H9 (cell line): ENCODE results near the gene LIF. TPM values are rescaled to one million over a fixed set of nuclear protein-coding genes. Genes with fewer than 3 reads are reported as not detected.

Experiments used
- DNase-seq: peaks from one replicate; pipeline ENCODE4 v3.0.0-alpha.2; 2017
- H2AFZ ChIP-seq: one replicate; pipeline ENCODE4 v1.6.1; 2013; ENCODE audit warnings: mild to moderate bottlenecking, low read length, control low read depth, moderate library complexity
- H2AK5ac ChIP-seq: 2 replicates; pipeline ENCODE4 v1.6.1; 2013; ENCODE audit warnings: low read length, control low read depth, mixed read lengths; ENCODE audit not compliant: insufficient read length
- H2BK120ac ChIP-seq: one replicate; pipeline ENCODE4 v1.6.1; 2013; ENCODE audit warnings: low read depth, mild to moderate bottlenecking, low read length, control low read depth, inconsistent platforms; ENCODE audit not compliant: poor library complexity, severe bottlenecking
- H2BK12ac ChIP-seq: 2 replicates; pipeline ENCODE4 v1.6.1; 2013; ENCODE audit warnings: low read length, control low read depth, mixed read lengths, low read depth; ENCODE audit not compliant: insufficient read length
- H2BK15ac ChIP-seq: 2 replicates; pipeline ENCODE4 v1.6.1; 2013; ENCODE audit warnings: low read depth, low read length, control low read depth
- H2BK20ac ChIP-seq: one replicate; pipeline ENCODE4 v1.6.1; 2013; ENCODE audit warnings: low read depth, mild to moderate bottlenecking, low read length, control low read depth, inconsistent platforms; ENCODE audit not compliant: poor library complexity, severe bottlenecking
- H2BK5ac ChIP-seq: 2 replicates; pipeline ENCODE4 v1.6.1; 2013; ENCODE audit warnings: low read length, control low read depth, mixed read lengths; ENCODE audit not compliant: insufficient read length
- H3K14ac ChIP-seq: 2 replicates; pipeline ENCODE4 v1.6.1; 2013; ENCODE audit warnings: low read length, control low read depth; ENCODE audit not compliant: insufficient read depth
- H3K18ac ChIP-seq: 2 replicates; pipeline ENCODE4 v1.6.1; 2013; ENCODE audit warnings: low read depth, mild to moderate bottlenecking, mixed read lengths, low read length, control low read depth; ENCODE audit not compliant: insufficient read length
- H3K23ac ChIP-seq: 2 replicates; pipeline ENCODE4 v1.6.1; 2013; ENCODE audit warnings: low read length, control low read depth, mixed read lengths, low read depth; ENCODE audit not compliant: insufficient read length
- H3K23me2 ChIP-seq: 2 replicates; pipeline ENCODE4 v1.6.1; 2013; ENCODE audit warnings: low read depth, mild to moderate bottlenecking, mixed read lengths, low read length, control low read depth; ENCODE audit not compliant: insufficient read length, poor library complexity, severe bottlenecking
- H3K27ac ChIP-seq: 2 replicates; pipeline ENCODE4 v1.5.1; 2013; ENCODE audit warnings: low read length, control low read depth, mixed read lengths, low read depth; ENCODE audit not compliant: insufficient read length
- H3K27me3 ChIP-seq: 2 replicates; pipeline ENCODE4 v1.6.1; 2013; ENCODE audit warnings: low read length, control low read depth, inconsistent platforms; ENCODE audit not compliant: insufficient read depth
- H3K4ac ChIP-seq: 2 replicates; pipeline ENCODE4 v1.6.1; 2013; ENCODE audit warnings: low read depth, mild to moderate bottlenecking, control low read depth, inconsistent platforms, low read length, moderate library complexity
- H3K4me1 ChIP-seq: 2 replicates; pipeline ENCODE4 v1.6.1; 2013; ENCODE audit warnings: low read length, control low read depth, inconsistent platforms; ENCODE audit not compliant: insufficient read depth
- H3K4me2 ChIP-seq: 2 replicates; pipeline ENCODE4 v1.6.1; 2013; ENCODE audit warnings: low read length, control low read depth, mixed read lengths; ENCODE audit not compliant: insufficient read length, insufficient read depth
- H3K56ac ChIP-seq: 2 replicates; pipeline ENCODE4 v1.6.1; 2013; ENCODE audit warnings: low read depth, mild to moderate bottlenecking, mixed read lengths, low read length, control low read depth; ENCODE audit not compliant: insufficient read length
- H3K79me1 ChIP-seq: 2 replicates; pipeline ENCODE4 v1.6.1; 2013; ENCODE audit warnings: low read depth, mild to moderate bottlenecking, moderate library complexity, low read length, control low read depth, inconsistent platforms; ENCODE audit not compliant: insufficient read depth, poor library complexity, severe bottlenecking
- H3K79me2 ChIP-seq: 2 replicates; pipeline ENCODE4 v1.6.1; 2013; ENCODE audit warnings: low read length, control low read depth, inconsistent platforms; ENCODE audit not compliant: insufficient read depth
- H3K9ac ChIP-seq: 2 replicates; pipeline ENCODE4 v1.6.1; 2013; ENCODE audit warnings: low read length, control low read depth, mixed read lengths; ENCODE audit not compliant: insufficient read length; ENCODE audit errors: extremely low read depth
- H3K9me3 ChIP-seq: one replicate; pipeline ENCODE4 v1.6.1; 2013; ENCODE audit warnings: low read depth, low read length, inconsistent platforms; ENCODE audit not compliant: control insufficient read depth
- H3T11ph ChIP-seq: one replicate; pipeline ENCODE4 v1.6.1; 2013; ENCODE audit warnings: mild to moderate bottlenecking, low read length, control low read depth, inconsistent platforms
- H4K20me1 ChIP-seq: one replicate; pipeline ENCODE4 v1.6.1; 2013; ENCODE audit not compliant: control insufficient read depth, insufficient read length, insufficient read depth
- H4K5ac ChIP-seq: 2 replicates; pipeline ENCODE4 v1.6.1; 2013; ENCODE audit warnings: low read depth, mild to moderate bottlenecking, mixed read lengths, low read length, control low read depth; ENCODE audit not compliant: insufficient read length
- H4K8ac ChIP-seq: replicated peaks from 2 replicates; pipeline ENCODE4 v1.6.1; 2013; ENCODE audit warnings: low read length, control low read depth, mixed read lengths, low read depth; ENCODE audit not compliant: insufficient read length
- H4K91ac ChIP-seq: 2 replicates; pipeline ENCODE4 v1.6.1; 2013; ENCODE audit warnings: low read depth, mild to moderate bottlenecking, moderate library complexity, mixed read lengths, low read length, control low read depth; ENCODE audit not compliant: insufficient read length
- H3K27ac Mint-ChIP-seq, 3 experiments: 2 replicates in 2 of 3; 3 replicates in 1 of 3; pipeline ENCODE4 v1.8.0; 2020 to 2021; ENCODE audit warnings: mixed read lengths in 3 of 3, mild to moderate bottlenecking in 1 of 3, moderate library complexity in 1 of 3
- H3K27me3 Mint-ChIP-seq: 2 replicates; pipeline ENCODE4 v1.8.0; 2021; ENCODE audit warnings: low read depth, mild to moderate bottlenecking, moderate library complexity, mixed read lengths
- H3K36me3 Mint-ChIP-seq, 3 experiments: 2 replicates in 2 of 3; 3 replicates in 1 of 3; pipeline ENCODE4 v1.8.0; 2020 to 2021; ENCODE audit warnings: low read depth in 3 of 3, mixed read lengths in 3 of 3; ENCODE audit not compliant: insufficient read depth in 1 of 3
- H3K4me1 Mint-ChIP-seq, 2 experiments: 2 replicates each; pipeline ENCODE4 v1.8.0; 2020; ENCODE audit warnings: mixed read lengths in 2 of 2
- H3K4me3 Mint-ChIP-seq, 2 experiments: 2 replicates in 1 of 2; 3 replicates in 1 of 2; pipeline ENCODE4 v1.8.0; 2020 to 2021; ENCODE audit warnings: mild to moderate bottlenecking in 2 of 2, mixed read lengths in 2 of 2, moderate library complexity in 1 of 2
- H3K9me3 Mint-ChIP-seq, 2 experiments: 2 replicates in 1 of 2; 3 replicates in 1 of 2; pipeline ENCODE4 v1.8.0; 2020; ENCODE audit warnings: mild to moderate bottlenecking in 2 of 2, mixed read lengths in 2 of 2, moderate library complexity in 1 of 2
- CTCF ChIP-seq: fragments of 200-600 bp; sonication (generic); conservative IDR thresholded peaks from 3 replicates; pipeline ENCODE4 v1.8.0; 2021; ENCODE audit warnings: antibody characterized with exemption, mild to moderate bottlenecking
- WGBS: extraction: QIAGEN DNeasy Blood & Tissue Kit; methylation state at CpG from one replicate; pipeline ENCODE4 v1.1.7; 2013; ENCODE audit warnings: missing lambda C conversion rate, low lambda C conversion rate, mixed read lengths; ENCODE audit not compliant: insufficient read length; ENCODE audit errors: extremely low coverage; 5-methylcytosine and 5-hydroxymethylcytosine counted together
- total RNA-seq: library from RNA; stranded (reverse); gene quantifications from 2 replicates; pipeline ENCODE4 v1.2.1, GENCODE V29; 2021

LIF gene
- total RNA-seq, 1 experiment from 2014 or later: 6.1 TPM

GRCh38 chr22:30204742-30205111 lies 41.8 kb downstream of the LIF start:
- Mint-ChIP-seq H3K36me3 (no peaks in the 10 kb centered on the region), H3K4me3 (no peak overlapping the region), H3K27me3 (peaks cover 12% of the 10 kb centered on the region), H3K9me3 (no peaks in the 10 kb centered on the region; a peak in 1 of 5 replicates), H3K27ac (no peak overlapping the region), H3K4me1 (peaks cover 21 to 23% of the 10 kb centered on the region in 2 experiments)
- Histone ChIP-seq H3K56ac (no peak overlapping the region), H2BK15ac (no peak overlapping the region), H3K4me1 (no peaks in the 10 kb centered on the region), H3K27me3 (no peaks in the 10 kb centered on the region; the same call in 1 of the 2 replicates), H2BK20ac (no peak overlapping the region), H3K4ac (no peak overlapping the region), H3K9me3 (no peaks in the 10 kb centered on the region), H3K23ac (no peak overlapping the region), H4K20me1 (no peaks in the 10 kb centered on the region), H2AFZ (no peak overlapping the region), H3K9ac (no peak overlapping the region), H3K4me2 (no peak overlapping the region), H2BK5ac (no peak overlapping the region), H3K18ac (no peak overlapping the region), H3T11ph (no peak overlapping the region), H3K27ac (no peak overlapping the region), H2BK12ac (no peak overlapping the region), H3K23me2 (no peaks in the 10 kb centered on the region), H2BK120ac (no peak overlapping the region), H3K79me2 (no peaks in the 10 kb centered on the region), H2AK5ac (no peak overlapping the region), H4K5ac (no peak overlapping the region), H3K14ac (no peak overlapping the region), H3K79me1 (no peaks in the 10 kb centered on the region), H4K91ac (no peak overlapping the region), H4K8ac (no peak overlapping the region)
- no CpG with 5 or more reads among the region's 10 CpGs for WGBS
- no peak for DNase-seq
- no peak for TF ChIP-seq CTCF
